DND-41 (cell line): ENCODE data around the gene EHMT1.

Source experiments
- ATAC-seq: fragments of 200-7000 bp; cut with Tn5 transposase; 3 replicates; pipeline ENCODE4 v1.9.1; 2021; ENCODE audit warnings: low read depth; ENCODE audit not compliant: insufficient read depth
- DNase-seq: peaks from one replicate; pipeline ENCODE4 v3.0.0-alpha.2; 2020
- H2AFZ ChIP-seq: 2 replicates; pipeline ENCODE4 v1.6.0; 2012; ENCODE audit warnings: low read depth, low read length
- H3K27ac ChIP-seq: 2 replicates; pipeline ENCODE4 v1.5.1; 2012; ENCODE audit warnings: low read length, inconsistent platforms
- H3K27me3 ChIP-seq: fragments of 200-600 bp; sonication (generic); 2 replicates; pipeline ENCODE4 v1.6.0; 2012; ENCODE audit warnings: low read length, mild to moderate bottlenecking, inconsistent platforms; ENCODE audit not compliant: insufficient read depth, poor library complexity
- H3K36me3 ChIP-seq: 2 replicates; pipeline ENCODE4 v1.5.1; 2012; ENCODE audit warnings: low read length, inconsistent platforms; ENCODE audit not compliant: insufficient read depth
- H3K4me1 ChIP-seq: 2 replicates; pipeline ENCODE4 v1.5.1; 2012; ENCODE audit warnings: mild to moderate bottlenecking, low read length; ENCODE audit not compliant: insufficient read depth
- H3K4me2 ChIP-seq: 2 replicates; pipeline ENCODE4 v1.6.0; 2012; ENCODE audit warnings: mild to moderate bottlenecking, moderate library complexity, low read length, inconsistent platforms; ENCODE audit not compliant: insufficient read depth
- H3K4me3 ChIP-seq, 2 experiments: fragments of 200-600 bp in 1 of 2; shearing (Covaris generic) in 1 of 2; 2 replicates each; pipeline ENCODE4 v1.5.1; 2012 to 2016; ENCODE audit warnings: inconsistent platforms in 2 of 2, low read length in 2 of 2, mild to moderate bottlenecking in 2 of 2, low read depth in 1 of 2, moderate library complexity in 1 of 2
- H3K79me2 ChIP-seq: 2 replicates; pipeline ENCODE4 v1.6.0; 2012; ENCODE audit warnings: low read length, inconsistent platforms; ENCODE audit not compliant: insufficient read depth
- H3K9ac ChIP-seq: 2 replicates; pipeline ENCODE4 v1.6.0; 2012; ENCODE audit warnings: low read depth, mild to moderate bottlenecking, inconsistent platforms, low read length, moderate library complexity
- H3K9me3 ChIP-seq: 2 replicates; pipeline ENCODE4 v1.5.1; 2012; ENCODE audit warnings: low read length, moderate library complexity, mild to moderate bottlenecking, inconsistent platforms; ENCODE audit not compliant: insufficient read depth, severe bottlenecking
- H4K20me1 ChIP-seq: 2 replicates; pipeline ENCODE4 v1.6.0; 2012; ENCODE audit warnings: low read length; ENCODE audit not compliant: insufficient read depth
- CTCF ChIP-seq: IDR thresholded peaks from 2 replicates; pipeline ENCODE4 v1.5.1; 2012; ENCODE audit warnings: borderline replicate concordance, low read length, moderate library complexity, mild to moderate bottlenecking; ENCODE audit not compliant: poor library complexity, severe bottlenecking; ENCODE audit errors: extremely low read depth
- EZH2 ChIP-seq: IDR thresholded peaks from 3 replicates; pipeline ENCODE4 v1.6.1; 2012; ENCODE audit warnings: borderline replicate concordance, low read depth, mild to moderate bottlenecking, moderate library complexity, low read length, inconsistent platforms; ENCODE audit not compliant: severe bottlenecking

Gene EHMT1

GRCh38 chr9:137647096-137647714 lies 28.4 kb downstream of the EHMT1 start:
- Histone ChIP-seq H2AFZ (no peak overlapping the region), H3K4me2 (no peak overlapping the region), H3K79me2 (peaks cover 95% of the 10 kb centered on the region), H3K4me3 (no peak overlapping the region), H3K36me3 (peaks cover 21% of the 10 kb centered on the region), H4K20me1 (peaks cover 67% of the 10 kb centered on the region; the same call in 1 of the 2 replicates), H3K27ac (no peak overlapping the region), H3K9me3 (no peaks in the 10 kb centered on the region), H3K27me3 (no peaks in the 10 kb centered on the region), H3K9ac (no peak overlapping the region), H3K4me1 (no peaks in the 10 kb centered on the region)
- no peak for ATAC-seq
- no peak for TF ChIP-seq CTCF
- no peak for DNase-seq

GRCh38 chr9:137648396-137648795 lies 29.6 kb downstream of the EHMT1 start:
- Histone ChIP-seq H3K9ac (no peak overlapping the region), H2AFZ (no peak overlapping the region), H3K4me3 (no peak overlapping the region), H3K79me2 (peaks cover 92% of the 10 kb centered on the region), H3K9me3 (no peaks in the 10 kb centered on the region), H3K4me1 (no peaks in the 10 kb centered on the region), H4K20me1 (peaks cover 60% of the 10 kb centered on the region; the same call in 1 of the 2 replicates), H3K27me3 (no peaks in the 10 kb centered on the region), H3K36me3 (peaks cover 24% of the 10 kb centered on the region), H3K27ac (no peak overlapping the region), H3K4me2 (no peak overlapping the region)
- DNase-seq (no peak), ATAC-seq (no peak)
- TF ChIP-seq EZH2 (no peak), CTCF (no peak)

GRCh38 chr9:137649553-137649952 lies 30.7 kb downstream of the EHMT1 start:
- no peak overlapping the region for H3K9ac ChIP-seq

More at GRCh38 chr9:137649553-137649952, 30.7 kb downstream of the EHMT1 start:
- H4K20me1 ChIP-seq, result peaks cover 56% of the 10 kb centered on the region
- no peak overlapping the region for H3K27ac ChIP-seq
- TF ChIP-seq EZH2 (no peak), CTCF (no peak)
- no peak for ATAC-seq
- no peak overlapping the region for H3K4me3 ChIP-seq
- no peak overlapping the region for H3K4me2 ChIP-seq
- H2AFZ ChIP-seq, result no peak overlapping the region
- H3K79me2 ChIP-seq, result peaks cover 93% of the 10 kb centered on the region
- H3K36me3 ChIP-seq, result peaks cover 18% of the 10 kb centered on the region; the same call in 1 of the 2 replicates
- no peaks in the 10 kb centered on the region for H3K27me3 ChIP-seq
- no peaks in the 10 kb centered on the region for H3K9me3 ChIP-seq
- no peaks in the 10 kb centered on the region for H3K4me1 ChIP-seq
- no peak for DNase-seq
